ENCODE results near the gene RXFP4.
"Not testable (repeated sequence)": the region's sequence is repeated elsewhere in the genome, so short reads cannot be mapped to it uniquely, and the experiment has no call there.

The RXFP4 gene

GRCh38 chr1:155978973-155979429 is 37.6 kb downstream of the RXFP4 start:
- DNase-seq, result no peak

GRCh38 chr1:155979597-155980343 is 38.3 kb downstream of the RXFP4 start:
- no peak for DNase-seq

- DNase-seq, result no peak
These were observed 40.0 kb downstream of the RXFP4 start for GRCh38 chr1:155981266-155982088.

GRCh38 chr1:155982106-155982505 is 40.7 kb downstream of the RXFP4 start:
- no peak for DNase-seq

GRCh38 chr1:155983191-155984024 is 42.0 kb downstream of the RXFP4 start:
- DNase-seq, result no peak

- DNase-seq, result no peak
These were observed 42.9 kb downstream of the RXFP4 start for GRCh38 chr1:155984341-155984740.

- DNase-seq, result not testable (repeated sequence)
These were observed 43.6 kb downstream of the RXFP4 start for GRCh38 chr1:155984903-155985645.

- peak; percentile 90 for DNase-seq
These were observed 48.0 kb downstream of the RXFP4 start for GRCh38 chr1:155989242-155990004.

- DNase-seq, result no peak
These were observed 48.7 kb downstream of the RXFP4 start for GRCh38 chr1:155990005-155990739.

All from NCI-H1694 treated with DMSO at 0.1 percent for 48 hours (cell line).